Smooth muscle cell of the brain vasculature (primary cell): Measurements from ENCODE around the gene PALLD.

Experiments
- DNase-seq: peaks from one replicate; pipeline ENCODE4 v3.0.0-alpha.2; 2012; ENCODE audit warnings: low read depth, low spot score

The PALLD gene

GRCh38 chr4:168849030-168849675 lies 352.3 kb downstream of the PALLD start:
- DNase-seq = no peak

DNA sequence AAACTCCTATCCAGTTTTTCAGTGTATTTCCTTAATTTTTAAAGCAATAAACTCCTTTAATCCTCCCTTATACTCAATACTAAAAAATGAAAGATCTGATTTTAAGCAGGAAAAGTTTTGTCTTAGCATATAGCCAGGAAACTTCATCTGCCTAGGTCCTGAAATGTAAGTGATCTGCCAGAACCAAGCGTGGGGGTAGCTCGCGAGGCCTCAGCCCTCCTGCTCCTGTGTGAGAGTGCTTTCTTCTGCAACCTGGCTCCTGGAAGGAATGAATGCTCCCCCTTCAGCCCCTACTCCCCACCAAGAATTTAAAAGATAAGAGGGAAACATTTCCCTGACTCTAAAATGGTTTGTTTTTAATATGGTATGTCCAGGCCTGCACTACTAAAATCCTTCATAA lies 353.1 kb downstream of the PALLD start:
- DNase-seq = no peak

GRCh38 chr4:168852387-168852786 lies 355.5 kb downstream of the PALLD start:
- DNase-seq = no peak

GRCh38 chr4:168852933-168853713 lies 356.3 kb downstream of the PALLD start:
- DNase-seq = no peak

GRCh38 chr4:168853770-168854169 lies 356.9 kb downstream of the PALLD start:
- no peak for DNase-seq

DNA sequence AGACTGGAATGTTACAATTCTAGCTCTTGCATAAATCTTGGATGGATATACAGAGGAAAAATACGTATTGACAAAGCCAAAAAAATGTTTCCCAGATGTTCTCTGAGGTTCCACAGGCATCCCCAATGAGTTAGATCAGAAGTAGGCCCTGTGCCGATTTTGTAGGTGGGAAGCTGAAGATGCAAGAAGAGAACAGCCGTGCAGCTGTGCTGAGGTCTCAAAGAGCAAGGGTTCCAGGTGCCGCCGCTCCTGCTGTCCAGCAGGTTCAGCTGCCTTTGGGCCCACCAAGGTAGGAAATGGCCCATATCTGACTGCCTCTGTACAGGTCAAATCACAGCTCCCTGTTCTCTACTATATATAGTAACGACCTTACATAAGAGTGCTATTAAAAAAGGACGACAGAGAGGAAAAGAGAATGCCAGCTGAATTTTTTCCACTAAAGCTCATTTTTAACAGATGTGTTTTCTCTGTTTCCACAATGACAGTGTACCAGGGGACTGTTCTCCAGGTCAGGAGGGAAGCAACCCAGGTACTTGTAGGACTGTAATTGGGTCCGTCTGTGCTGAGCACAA lies 357.6 kb downstream of the PALLD start:
- DNase-seq = no peak

DNA sequence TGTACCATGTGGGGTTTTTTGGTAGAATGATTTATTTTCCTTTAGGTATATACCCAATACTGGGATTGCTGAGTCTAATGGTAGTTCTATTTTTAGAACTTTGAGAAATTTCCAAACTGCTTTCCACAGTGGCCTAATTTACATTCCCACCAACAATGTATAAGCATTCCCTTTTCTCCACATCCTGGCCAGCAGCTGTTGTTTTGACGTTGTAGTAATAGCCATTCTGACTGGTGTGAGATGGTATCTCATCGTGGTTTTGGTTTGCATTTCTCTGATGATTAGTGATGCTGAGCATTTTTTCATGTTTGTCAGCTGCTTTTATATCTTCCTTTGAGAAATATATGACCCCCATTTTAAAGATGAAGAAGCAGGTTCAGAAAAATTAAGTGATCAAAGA lies 359.5 kb downstream of the PALLD start:
- DNase-seq = no peak

DNA sequence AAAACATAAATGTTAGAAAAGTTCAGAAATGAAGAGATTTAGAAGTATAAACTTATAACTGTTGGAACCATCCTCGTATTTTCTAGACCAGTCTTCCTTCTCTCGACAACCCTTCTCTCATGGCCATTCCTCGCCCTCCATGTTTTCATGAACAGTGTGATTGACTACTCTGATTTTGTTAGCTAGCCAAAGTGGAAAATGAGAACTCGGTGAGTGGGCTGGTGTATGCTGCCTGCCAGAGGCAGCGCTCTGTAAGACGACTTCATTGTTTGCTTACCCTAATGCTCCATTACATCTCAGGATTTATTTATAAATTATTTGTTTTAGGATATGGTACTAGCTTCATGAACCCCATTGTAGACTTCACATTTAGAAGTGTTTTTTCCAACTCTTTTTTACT lies 360.2 kb downstream of the PALLD start:
- DNase-seq = no peak

DNA sequence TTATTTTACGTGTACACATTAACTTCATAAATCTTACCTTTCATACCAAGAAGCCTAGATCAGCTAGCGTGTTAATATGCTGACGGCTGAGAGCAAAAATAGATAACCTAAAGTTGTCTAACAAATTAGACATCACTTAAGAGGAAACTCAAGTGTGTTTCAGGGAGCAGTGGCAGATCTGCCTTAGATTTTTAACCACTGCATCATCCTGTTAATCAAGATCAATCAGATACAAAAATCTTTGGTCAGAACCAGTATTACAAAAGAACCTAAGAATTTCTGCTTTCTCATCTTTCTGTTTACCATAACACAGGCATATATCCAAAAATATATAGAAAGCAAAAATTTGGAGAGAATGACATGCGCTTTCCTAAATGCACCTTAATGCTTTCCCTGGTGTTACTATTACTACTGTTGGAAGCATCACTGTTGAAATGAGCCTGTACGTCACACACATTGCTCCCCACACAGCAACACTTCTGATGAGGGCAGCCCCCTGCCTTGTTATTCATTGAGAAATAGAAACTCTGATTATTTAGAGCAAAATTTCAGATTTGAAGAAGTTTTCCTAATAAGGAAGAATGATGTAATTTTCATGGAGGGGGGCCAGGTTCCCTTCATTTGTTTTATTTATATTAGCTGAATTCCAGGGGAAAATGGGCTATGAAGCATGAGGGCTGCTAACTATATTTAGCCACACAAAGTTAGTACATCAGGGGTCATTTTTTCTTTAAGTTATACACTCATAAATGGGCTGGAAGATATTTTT lies 360.9 kb downstream of the PALLD start:
- DNase-seq = peak; percentile 43

DNA sequence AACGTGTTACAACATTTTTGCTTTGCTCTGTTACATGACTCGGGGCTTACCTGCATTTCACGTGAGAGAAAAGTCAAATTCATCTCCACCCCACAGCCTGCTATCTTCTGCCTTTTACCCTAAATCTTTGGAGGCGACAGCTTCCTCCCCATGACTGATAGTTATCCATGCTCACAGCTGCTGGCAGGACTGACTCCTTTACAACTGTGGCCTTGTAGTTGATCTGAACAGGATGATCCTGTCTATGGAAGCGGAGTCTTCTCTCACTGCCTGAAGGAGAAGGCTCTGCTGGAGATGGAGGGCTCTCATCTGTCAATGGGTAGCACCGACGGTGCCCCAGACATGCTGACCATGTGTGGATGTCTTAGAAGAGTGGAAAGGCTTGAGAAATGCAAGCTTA lies 362.2 kb downstream of the PALLD start:
- no peak for DNase-seq

DNA sequence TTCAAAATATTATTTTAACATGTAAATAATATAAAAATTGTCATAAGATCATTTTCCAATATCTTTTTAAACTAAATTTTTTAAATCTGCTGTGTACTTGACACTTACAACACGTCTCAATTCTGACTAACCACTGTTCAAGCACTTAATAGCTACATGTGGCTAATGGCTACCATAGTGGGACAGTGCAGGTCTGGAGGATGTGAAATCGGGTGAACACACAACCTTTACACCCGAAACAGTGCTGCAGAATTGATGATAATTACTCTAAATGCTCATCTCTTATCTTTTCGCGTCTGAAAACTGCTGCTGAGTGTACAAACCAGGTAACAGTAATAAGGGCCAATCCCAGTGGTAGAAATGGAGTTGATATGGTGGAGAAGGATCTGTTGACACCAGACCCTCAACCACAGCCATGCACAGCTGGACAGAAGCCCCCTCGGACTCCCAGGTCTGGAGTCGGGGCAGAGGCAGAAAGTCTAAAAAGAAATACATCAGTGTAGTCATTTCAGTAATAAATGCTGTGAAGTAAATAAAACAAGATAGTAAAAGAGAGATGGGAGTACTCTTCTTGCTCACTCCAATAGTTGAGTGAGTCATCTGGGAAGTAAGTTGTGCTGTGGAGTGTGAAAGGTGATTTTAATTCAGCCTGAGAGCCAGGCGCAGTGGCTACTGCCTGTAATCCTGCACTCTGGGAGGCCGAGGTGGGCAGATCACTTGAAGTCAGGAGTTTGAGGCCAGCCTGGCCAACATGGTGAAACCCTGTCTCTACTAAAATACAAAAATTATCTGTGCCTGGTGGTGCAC lies 363.2 kb downstream of the PALLD start:
- DNase-seq = no peak

- DNase-seq = no peak
These were observed 364.0 kb downstream of the PALLD start for GRCh38 chr4:168860827-168861226.

DNA sequence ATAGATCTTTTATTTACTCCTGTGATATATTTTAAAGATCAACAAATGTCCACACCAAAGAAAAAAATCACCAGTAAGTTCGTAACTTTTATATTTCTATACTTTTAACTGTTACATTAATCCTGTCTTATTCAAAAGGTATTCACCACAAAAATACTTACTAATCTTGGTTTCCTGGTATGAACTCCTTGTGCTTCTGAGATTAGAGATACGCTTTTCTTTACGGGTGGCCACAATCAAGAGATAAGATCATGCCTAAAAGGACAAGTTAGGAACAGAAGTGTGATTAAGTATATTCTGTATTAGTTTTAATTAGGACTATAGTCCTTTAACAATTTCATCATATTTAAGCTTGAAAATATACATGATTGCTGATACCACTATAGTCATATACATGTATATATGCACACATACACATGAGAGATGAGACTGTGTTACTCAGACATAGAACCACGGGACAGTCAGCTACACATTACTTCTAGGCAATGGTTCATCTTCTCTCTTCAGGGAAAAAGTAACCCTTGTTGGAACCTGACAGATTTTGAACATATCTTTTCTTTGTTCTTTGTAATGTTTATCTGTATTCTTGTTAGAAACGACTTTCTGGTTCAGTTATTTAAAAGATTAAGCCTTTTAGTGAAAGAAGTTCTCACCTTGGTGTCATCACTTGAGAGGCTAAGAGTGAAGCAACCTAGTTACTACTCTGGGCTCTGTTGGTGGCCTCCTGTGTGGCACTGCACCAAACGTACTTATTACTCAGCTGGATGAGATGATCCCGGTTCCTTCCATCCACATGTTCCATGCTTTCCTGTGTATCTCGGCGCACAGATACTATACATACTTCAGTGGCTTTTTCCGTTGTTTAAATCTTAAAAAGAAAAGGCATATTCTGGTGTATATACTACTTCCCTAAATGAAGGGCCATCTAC lies 367.1 kb downstream of the PALLD start:
- no peak for DNase-seq

GRCh38 chr4:168864821-168865541 lies 368.1 kb downstream of the PALLD start:
- DNase-seq = no peak

DNA sequence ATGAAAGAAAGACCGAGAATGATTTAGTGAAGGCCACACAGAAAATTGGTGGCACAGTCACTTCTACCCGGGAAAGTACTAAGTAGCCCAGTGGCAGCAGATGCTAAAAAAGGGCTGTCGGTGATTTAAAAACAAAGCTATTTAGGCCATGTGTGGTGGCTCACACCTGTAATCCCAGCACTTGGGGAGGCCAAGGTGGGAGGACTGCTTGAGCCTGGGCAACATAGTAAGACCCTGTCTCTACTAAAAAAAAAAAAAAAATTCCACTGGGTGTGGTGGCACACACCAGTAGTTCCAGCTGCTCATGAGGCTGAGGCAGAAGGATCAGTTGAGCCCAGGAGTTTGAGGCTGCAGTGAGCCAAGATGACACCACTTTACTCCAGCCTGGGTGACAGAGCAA lies 369.0 kb downstream of the PALLD start:
- DNase-seq = no peak

DNA sequence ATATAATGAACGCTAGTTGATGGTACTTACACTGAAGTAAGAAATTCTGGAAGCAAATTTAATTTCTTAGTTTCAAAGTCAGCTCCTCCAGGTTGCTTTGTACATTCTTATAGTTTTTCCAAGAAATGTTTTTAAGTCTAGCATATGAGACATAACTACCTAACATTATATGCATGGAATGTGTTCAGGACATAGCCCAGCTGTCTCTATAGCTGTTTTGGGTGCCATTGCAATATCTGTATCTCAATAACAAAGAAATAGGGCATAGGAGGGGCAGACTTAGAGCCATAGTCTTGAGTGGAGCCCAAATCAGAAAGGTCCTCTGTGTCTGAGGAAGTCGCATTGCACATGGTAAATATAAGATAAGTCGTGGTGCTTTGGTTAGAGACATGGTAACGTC lies 369.8 kb downstream of the PALLD start:
- DNase-seq = no peak

DNA sequence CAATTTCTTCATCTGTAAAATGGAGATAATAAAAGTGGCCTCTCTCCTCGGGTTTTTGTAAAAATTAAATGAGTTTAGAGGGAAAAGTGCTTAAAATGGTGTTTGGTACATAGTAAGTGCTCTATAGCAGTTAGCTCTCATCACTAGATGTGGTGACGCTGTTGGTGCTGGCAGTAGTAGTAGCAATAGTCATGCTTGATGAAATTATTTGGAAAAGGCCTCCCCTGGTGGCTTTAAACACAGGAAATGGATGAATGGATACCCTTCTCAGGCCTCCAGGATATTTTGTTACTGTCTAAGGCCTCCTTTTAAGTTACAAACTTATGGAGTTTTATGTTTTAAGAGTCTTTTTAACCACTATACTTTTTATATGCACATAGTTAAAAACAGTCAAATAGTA lies 370.3 kb downstream of the PALLD start:
- DNase-seq = no peak

DNA sequence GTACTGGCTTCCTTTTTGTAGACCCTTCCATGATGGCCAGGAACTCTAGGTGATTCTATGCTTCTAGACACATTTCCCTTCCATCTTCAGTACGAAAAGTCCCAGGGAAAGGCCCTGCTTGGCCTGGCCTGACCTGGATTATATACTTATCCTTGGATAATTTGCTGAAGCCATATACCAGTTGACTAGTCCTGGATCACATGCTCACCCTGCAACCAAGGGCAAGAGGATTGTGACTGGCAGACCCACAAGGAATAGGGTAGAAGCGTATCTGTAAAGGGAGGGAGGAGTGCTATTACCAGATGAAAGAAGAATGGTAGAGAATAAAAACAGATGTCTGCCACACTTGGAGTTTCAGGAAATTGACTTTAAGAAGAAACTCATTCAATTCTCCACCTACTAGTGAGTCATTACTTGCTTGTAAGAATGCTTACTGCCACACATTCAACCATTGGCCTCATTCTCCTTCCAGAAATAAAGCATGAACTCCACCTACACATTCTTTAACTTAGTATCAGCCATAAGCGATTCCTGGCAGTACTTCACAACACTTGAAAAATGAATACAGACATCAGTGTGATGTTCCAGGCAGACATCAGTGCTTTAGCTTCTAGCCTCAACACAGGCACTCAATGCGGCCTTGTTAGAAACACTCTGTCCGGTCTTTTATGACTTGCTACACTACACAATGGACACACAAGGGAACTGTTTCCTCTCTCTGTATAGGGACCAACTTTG lies 371.4 kb downstream of the PALLD start:
- DNase-seq = no peak

DNA sequence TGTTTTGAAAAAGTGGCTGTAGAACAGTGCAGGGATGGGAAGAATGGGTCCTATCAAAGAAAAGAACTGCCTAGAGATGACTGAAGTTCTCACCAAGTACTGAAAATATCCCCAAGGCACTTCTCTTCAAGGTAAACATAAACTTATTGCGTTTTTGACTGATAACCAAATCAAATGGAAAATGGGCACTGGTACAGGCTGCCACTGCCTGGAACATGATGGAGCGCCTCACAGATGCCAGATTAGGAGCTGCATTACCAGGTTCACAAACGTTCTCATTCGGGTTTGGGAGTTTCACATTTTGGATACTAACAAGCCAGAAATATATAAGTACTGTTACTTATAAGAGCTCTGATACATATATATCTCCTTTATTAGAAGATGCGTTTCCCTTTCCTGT lies 371.9 kb downstream of the PALLD start:
- DNase-seq = no peak
